HG02623 (cell line): ENCODE data around the gene IL11.

ENCODE experiments used
- ATAC-seq: cut with Tn5 transposase; IDR thresholded peaks from one replicate; pipeline ENCODE4 v1.9.1; 2021; ENCODE audit warnings: moderate library complexity; ENCODE audit not compliant: unreplicated experiment

Gene IL11

GRCh38 chr19:55373993-55374757, 3.9 kb upstream of the IL11 start:
- no peak for ATAC-seq

- ATAC-seq, result no peak
These were observed 3.2 kb upstream of the IL11 start for GRCh38 chr19:55373306-55373992.

GRCh38 chr19:55372316-55373081, 2.2 kb upstream of the IL11 start:
- ATAC-seq, result no peak

GRCh38 chr19:55369653-55370304, 484 bp downstream of the IL11 start:
- no peak for ATAC-seq

- no peak for ATAC-seq
These were observed 1.3 kb downstream of the IL11 start for GRCh38 chr19:55368701-55369563.

GRCh38 chr19:55368106-55368505, 2.2 kb downstream of the IL11 start:
- ATAC-seq, result no peak

- ATAC-seq, result no peak
These were observed 3.5 kb downstream of the IL11 start for GRCh38 chr19:55366790-55367189.

GRCh38 chr19:55365964-55366363, 4.3 kb downstream of the IL11 start:
- no peak for ATAC-seq

- no peak for ATAC-seq
These were observed 5.0 kb downstream of the IL11 start for GRCh38 chr19:55365245-55365644.

- no peak for ATAC-seq
These were observed 7.1 kb downstream of the IL11 start, which contains the start of gene GARIN5B for GRCh38 chr19:55362990-55363716. TSS of gene GARIN5B (minus strand) at chr19:55363260. CDS start at chr19:55363066, 194 bp downstream.

GRCh38 chr19:55362174-55362989, 7.9 kb downstream of the IL11 start:
- no peak for ATAC-seq

GRCh38 chr19:55360902-55361301, 9.4 kb downstream of the IL11 start:
- ATAC-seq, result no peak

- ATAC-seq, result no peak
These were observed 11.0 kb downstream of the IL11 start for GRCh38 chr19:55358943-55359908.

GRCh38 chr19:55358493-55358892, 11.8 kb downstream of the IL11 start:
- no peak for ATAC-seq

- ATAC-seq, result no peak
These were observed 14.9 kb downstream of the IL11 start for GRCh38 chr19:55355213-55355821.

GRCh38 chr19:55354698-55355212, 15.5 kb downstream of the IL11 start, which contains the start of gene COX6B2:
TSS of gene COX6B2 (minus strand) at chr19:55354719. CDS start at chr19:55354521, 198 bp downstream.
- no peak for ATAC-seq
